ENCODE measurements around the gene MAD1L1.

GRCh38 chr7:2075811-2076210 lies 156.9 kb downstream of the MAD1L1 start:
- TF ChIP-seq CTCF (conservative IDR thresholded peaks at IDR 0.05; ENCODE audit: low read length) (no peak), EZH2phosphoT487 (IDR thresholded peaks at IDR 0.05; ENCODE audit: borderline replicate concordance, low read depth, low read length) (no peak)

Measured in OCI-LY7 (cell line).